Type B pancreatic cell (in vitro differentiated cells): ENCODE measurements around the gene HMCN2. TPM values are rescaled to one million over a fixed set of nuclear protein-coding genes. Genes with fewer than 3 reads are reported as not detected.

Source experiments
- DNase-seq: peaks from one replicate; pipeline ENCODE4 v3.0.0; 2021; ENCODE audit warnings: mixed read lengths; ENCODE audit not compliant: unreplicated experiment; ENCODE audit errors: extremely low spot score
- H3K27ac Mint-ChIP-seq: 2 replicates; pipeline ENCODE4 v1.8.0; 2021; ENCODE audit warnings: mild to moderate bottlenecking, mixed read lengths
- H3K27me3 Mint-ChIP-seq: 2 replicates; pipeline ENCODE4 v1.8.0; 2021; ENCODE audit warnings: mixed read lengths
- H3K36me3 Mint-ChIP-seq: 2 replicates; pipeline ENCODE4 v1.8.0; 2021; ENCODE audit warnings: mixed read lengths
- H3K4me1 Mint-ChIP-seq: one replicate; pipeline ENCODE4 v1.8.0; 2021; ENCODE audit warnings: mixed read lengths; ENCODE audit not compliant: unreplicated experiment
- H3K4me3 Mint-ChIP-seq: 2 replicates; pipeline ENCODE4 v1.8.0; 2021; ENCODE audit warnings: mild to moderate bottlenecking, mixed read lengths
- H3K9me3 Mint-ChIP-seq: 2 replicates; pipeline ENCODE4 v1.8.0; 2021; ENCODE audit warnings: mixed read lengths
- total RNA-seq: library from RNA; stranded (reverse); gene quantifications from 2 replicates; pipeline ENCODE4 v1.2.1, GENCODE V29; 2021; ENCODE audit warnings: low replicate concordance
- TF ChIP-seq, protein P1 (sequence below): fragments of 200-600 bp; sonication (generic); conservative IDR thresholded peaks from 2 replicates; pipeline ENCODE4 v1.5.0; 2021; ENCODE audit warnings: antibody characterized with exemption, mild to moderate bottlenecking

Gene HMCN2
- total RNA-seq, 1 donor from 2014 or later: 0.12 TPM

DNA sequence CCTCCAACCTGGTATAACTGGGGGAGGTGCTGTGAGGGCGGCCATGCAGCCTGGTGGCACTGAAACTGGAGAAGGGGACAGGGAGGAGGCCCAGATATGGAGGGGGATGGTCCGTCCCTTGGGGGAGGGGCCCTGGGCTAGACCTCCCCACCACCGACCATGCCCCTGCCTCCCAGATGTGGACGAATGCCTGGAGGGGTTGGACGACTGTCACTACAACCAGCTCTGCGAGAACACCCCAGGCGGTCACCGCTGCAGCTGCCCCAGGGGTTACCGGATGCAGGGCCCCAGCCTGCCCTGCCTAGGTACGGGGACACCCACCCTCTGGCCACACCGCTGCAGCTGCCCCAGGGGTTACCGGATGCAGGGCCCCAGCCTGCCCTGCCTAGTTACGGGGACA lies 163.8 kb downstream of the HMCN2 start:
- Mint-ChIP-seq H3K27ac (no peak overlapping the region), H3K9me3 (no peaks in the 10 kb centered on the region), H3K4me1 (peaks cover 5% of the 10 kb centered on the region), H3K4me3 (no peak overlapping the region), H3K27me3 (peaks cover 25% of the 10 kb centered on the region), H3K36me3 (no peaks in the 10 kb centered on the region)
- TF ChIP-seq, protein P1, sequence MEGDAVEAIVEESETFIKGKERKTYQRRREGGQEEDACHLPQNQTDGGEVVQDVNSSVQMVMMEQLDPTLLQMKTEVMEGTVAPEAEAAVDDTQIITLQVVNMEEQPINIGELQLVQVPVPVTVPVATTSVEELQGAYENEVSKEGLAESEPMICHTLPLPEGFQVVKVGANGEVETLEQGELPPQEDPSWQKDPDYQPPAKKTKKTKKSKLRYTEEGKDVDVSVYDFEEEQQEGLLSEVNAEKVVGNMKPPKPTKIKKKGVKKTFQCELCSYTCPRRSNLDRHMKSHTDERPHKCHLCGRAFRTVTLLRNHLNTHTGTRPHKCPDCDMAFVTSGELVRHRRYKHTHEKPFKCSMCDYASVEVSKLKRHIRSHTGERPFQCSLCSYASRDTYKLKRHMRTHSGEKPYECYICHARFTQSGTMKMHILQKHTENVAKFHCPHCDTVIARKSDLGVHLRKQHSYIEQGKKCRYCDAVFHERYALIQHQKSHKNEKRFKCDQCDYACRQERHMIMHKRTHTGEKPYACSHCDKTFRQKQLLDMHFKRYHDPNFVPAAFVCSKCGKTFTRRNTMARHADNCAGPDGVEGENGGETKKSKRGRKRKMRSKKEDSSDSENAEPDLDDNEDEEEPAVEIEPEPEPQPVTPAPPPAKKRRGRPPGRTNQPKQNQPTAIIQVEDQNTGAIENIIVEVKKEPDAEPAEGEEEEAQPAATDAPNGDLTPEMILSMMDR: no peak
- no peak for DNase-seq

DNA sequence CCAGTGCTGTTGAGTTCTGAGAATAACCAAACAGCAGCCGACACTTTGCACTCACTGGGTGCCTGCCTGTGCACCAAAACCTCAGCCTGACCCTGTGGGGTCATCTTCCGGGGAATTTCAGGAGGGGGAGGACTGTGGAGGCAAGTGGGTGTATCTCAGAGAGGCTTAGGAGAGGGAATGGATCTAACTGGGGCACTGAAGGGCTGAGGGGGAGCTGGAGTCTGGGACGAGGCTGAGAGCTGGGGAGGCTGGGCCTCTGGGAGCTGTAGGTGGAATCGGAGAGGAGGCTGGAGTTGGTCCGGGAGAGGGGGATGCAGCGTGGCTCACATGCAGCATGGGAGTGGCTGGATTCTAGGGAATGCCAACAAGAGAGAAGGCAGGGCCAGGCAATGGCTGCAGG lies 164.3 kb downstream of the HMCN2 start:
- DNase-seq: no peak
- H3K4me1 Mint-ChIP-seq: peaks cover 5% of the 10 kb centered on the region
- no peaks in the 10 kb centered on the region for H3K36me3 Mint-ChIP-seq
- no peaks in the 10 kb centered on the region for H3K9me3 Mint-ChIP-seq
- TF ChIP-seq, protein P1: no peak
- peak overlapping the region; percentile 67 for H3K27ac Mint-ChIP-seq
- H3K4me3 Mint-ChIP-seq: no peak overlapping the region
- peaks cover 29% of the 10 kb centered on the region for H3K27me3 Mint-ChIP-seq

DNA sequence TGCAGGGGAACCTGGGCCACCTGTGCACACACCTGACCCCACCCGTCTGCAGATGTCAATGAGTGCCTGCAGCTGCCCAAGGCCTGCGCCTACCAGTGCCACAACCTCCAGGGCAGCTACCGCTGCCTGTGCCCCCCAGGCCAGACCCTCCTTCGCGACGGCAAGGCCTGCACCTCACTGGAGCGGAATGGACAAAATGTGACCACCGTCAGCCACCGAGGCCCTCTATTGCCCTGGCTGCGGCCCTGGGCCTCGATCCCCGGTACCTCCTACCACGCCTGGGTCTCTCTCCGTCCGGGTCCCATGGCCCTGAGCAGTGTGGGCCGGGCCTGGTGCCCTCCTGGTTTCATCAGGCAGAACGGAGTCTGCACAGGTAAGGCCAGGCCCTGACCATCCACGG lies 164.7 kb downstream of the HMCN2 start:
- H3K36me3 Mint-ChIP-seq: no peaks in the 10 kb centered on the region
- TF ChIP-seq, protein P1: no peak

DNA sequence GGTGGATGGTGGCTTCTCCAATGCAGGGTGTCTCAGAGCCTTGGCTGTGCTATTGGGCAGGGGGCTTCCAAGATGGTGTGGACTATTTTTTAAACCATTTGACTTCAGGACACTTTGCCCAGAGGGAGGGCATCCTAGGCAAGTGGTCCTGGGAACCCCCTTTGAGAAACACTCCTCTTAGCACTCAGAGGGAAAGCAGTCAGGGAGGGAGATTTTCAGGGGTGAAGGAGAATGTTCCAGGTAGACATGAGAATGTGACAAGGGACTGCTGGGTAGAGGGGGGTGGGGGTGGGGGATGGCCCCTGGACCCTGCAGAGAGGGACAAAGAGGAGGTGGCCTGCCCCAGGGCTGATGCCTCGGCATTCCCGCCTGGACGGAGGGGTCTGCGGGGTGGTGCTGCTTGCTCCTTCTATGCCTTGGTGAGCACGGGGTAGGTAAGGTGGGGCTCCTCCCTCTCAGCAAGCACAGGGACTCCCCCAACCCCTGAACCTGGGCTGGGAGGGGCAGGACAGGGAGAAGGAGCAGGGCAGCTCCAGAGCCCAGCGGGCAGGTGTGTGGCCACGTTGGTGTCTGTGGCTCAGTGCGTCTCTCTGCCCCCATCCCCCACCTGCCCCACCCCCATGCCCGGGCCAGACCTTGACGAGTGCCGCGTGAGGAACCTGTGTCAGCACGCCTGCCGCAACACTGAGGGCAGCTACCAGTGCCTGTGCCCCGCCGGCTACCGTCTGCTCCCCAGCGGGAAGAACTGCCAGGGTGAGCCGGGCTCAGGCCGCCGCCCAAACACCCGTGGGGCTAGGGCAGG lies 165.4 kb downstream of the HMCN2 start:
- DNase-seq: no peak
- TF ChIP-seq, protein P1: no peak
- H3K4me1 Mint-ChIP-seq: peaks cover 5% of the 10 kb centered on the region
- H3K27ac Mint-ChIP-seq: no peak overlapping the region
- no peaks in the 10 kb centered on the region for H3K36me3 Mint-ChIP-seq
- H3K4me3 Mint-ChIP-seq: no peak overlapping the region
- peaks cover 37% of the 10 kb centered on the region for H3K27me3 Mint-ChIP-seq
- no peaks in the 10 kb centered on the region for H3K9me3 Mint-ChIP-seq

More for the DNA sequence above, 164.7 kb downstream of the HMCN2 start:
- Mint-ChIP-seq H3K4me3 (no peak overlapping the region), H3K4me1 (peaks cover 5% of the 10 kb centered on the region), H3K27me3 (peaks cover 32% of the 10 kb centered on the region), H3K9me3 (no peaks in the 10 kb centered on the region), H3K27ac (peak overlapping the region; percentile 67)
- no peak for DNase-seq

DNA sequence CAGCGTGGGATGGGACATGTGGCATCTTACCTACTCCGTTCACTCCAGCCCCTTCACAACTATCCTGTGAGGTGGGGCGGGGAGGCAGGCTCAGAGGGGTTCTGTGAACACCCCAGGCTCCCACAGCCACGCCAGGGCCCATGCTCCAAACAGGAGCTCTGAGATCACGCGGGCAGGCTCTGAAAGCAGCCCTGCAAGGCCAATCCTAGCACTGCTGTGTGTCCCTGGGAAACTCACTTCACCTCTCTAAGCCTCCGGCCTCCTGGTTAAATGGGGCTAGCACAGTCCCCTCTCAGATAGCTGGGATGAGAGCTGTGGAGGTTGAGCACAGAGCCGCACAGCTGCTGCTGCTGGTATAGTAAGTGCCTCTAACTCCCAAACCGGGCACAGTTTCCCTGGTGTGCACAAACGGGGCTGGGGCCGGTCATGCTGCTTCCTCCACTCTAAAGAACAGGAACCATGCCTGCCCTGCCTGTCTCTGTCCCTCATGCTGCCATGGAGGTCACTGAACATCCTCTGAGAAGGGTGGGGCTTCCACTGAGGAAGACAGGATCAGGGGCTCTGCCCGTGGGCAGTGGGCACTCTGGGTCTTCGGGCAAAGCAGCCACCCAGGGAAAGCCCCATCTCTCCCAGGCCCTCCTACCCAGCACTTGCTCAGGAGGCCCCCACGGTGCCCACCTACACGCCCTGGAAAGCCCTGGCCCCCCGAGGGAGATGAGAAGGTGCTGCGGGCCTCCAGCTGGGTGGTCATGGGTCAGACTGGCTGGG lies 166.2 kb downstream of the HMCN2 start:
- H3K27ac Mint-ChIP-seq: no peak overlapping the region

More for the DNA sequence above, 166.2 kb downstream of the HMCN2 start:
- Mint-ChIP-seq H3K4me3 (no peak overlapping the region), H3K36me3 (no peaks in the 10 kb centered on the region), H3K4me1 (peaks cover 3% of the 10 kb centered on the region), H3K27me3 (peaks cover 41% of the 10 kb centered on the region), H3K9me3 (no peaks in the 10 kb centered on the region)
- TF ChIP-seq, protein P1: no peak
- DNase-seq: no peak
